Heart left ventricle (tissue), 16 donors: ENCODE measurements around the gene ADRA1B. TPM values are rescaled to one million over a fixed set of nuclear protein-coding genes. Genes with fewer than 3 reads are reported as not detected.

ENCODE experiments used
- ATAC-seq, 4 donors: fragments of 200-7000 bp; cut with Tn5 transposase; one replicate each; pipeline ENCODE4 v1.9.1; 2020 to 2022; ENCODE audit warnings: moderate library complexity in 4 of 4, mild to moderate bottlenecking in 3 of 4, moderate number of reproducible peaks in 1 of 4
- DNase-seq, 5 donors: peaks; one replicate each; pipeline ENCODE4 v3.0.0-alpha.2; 2020
- H3K27ac ChIP-seq, 12 donors: fragments of 200-600 bp; sonication (generic) in 4 of 12; one replicate each; pipeline versions ENCODE4 v1.5.0 to v1.8.0; 2016 to 2022; ENCODE audit warnings: mild to moderate bottlenecking in 2 of 12
- H3K27me3 ChIP-seq, 9 donors: fragments of 200-600 bp; sonication (generic) in 2 of 9; one replicate each; pipeline versions ENCODE4 v1.5.1 to v1.8.0; 2016 to 2022; ENCODE audit warnings: mild to moderate bottlenecking in 3 of 9
- H3K36me3 ChIP-seq, 9 donors: fragments of 200-600 bp; sonication (generic) in 2 of 9; one replicate each; pipeline versions ENCODE4 v1.5.0 to v1.8.0; 2018 to 2022; ENCODE audit warnings: mild to moderate bottlenecking in 2 of 9
- H3K4me1 ChIP-seq, 12 donors: fragments of 200-600 bp; sonication (generic) in 4 of 12; one replicate each; pipeline versions ENCODE4 v1.5.0 to v1.8.0; 2016 to 2022; ENCODE audit warnings: mild to moderate bottlenecking in 3 of 12
- H3K4me3 ChIP-seq, 12 donors: fragments of 200-600 bp; sonication (generic) in 4 of 12; one replicate each; pipeline versions ENCODE4 v1.5.0 to v1.8.0; 2017 to 2022; ENCODE audit warnings: mild to moderate bottlenecking in 9 of 12, moderate library complexity in 4 of 12
- H3K9me3 ChIP-seq, 12 donors: fragments of 200-600 bp; sonication (generic) in 4 of 12; one replicate each; pipeline versions ENCODE4 v1.5.0 to v1.8.0; 2016 to 2022; ENCODE audit warnings: mild to moderate bottlenecking in 1 of 12
- POLR2A ChIP-seq, 2 donors: fragments of 450-650 bp; IDR thresholded peaks; one replicate each; pipeline ENCODE4 v1.6.1; 2017; ENCODE audit warnings: antibody characterized with exemption in 2 of 2, mild to moderate bottlenecking in 2 of 2, moderate library complexity in 2 of 2
- WGBS, 4 donors: extraction: QIAGEN DNeasy Blood & Tissue Kit in 2 of 4; methylation state at CpG; one replicate each; pipeline versions ENCODE4 v1.1.5 to v1.1.7; 2013 to 2018; 5-methylcytosine and 5-hydroxymethylcytosine counted together
- intact Hi-C, 10 donors: fragments of 100-400 bp; cut with DNase I; formaldehyde crosslinking; loops; one replicate each; pipeline versions ENCODE4 v1.11.1 to v1.14.2; 2022
- long read RNA-seq, 3 donors: library from polyadenylated mRNA; unstranded; transcript quantifications; one replicate each; pipeline ENCODE4 v2.0.0, GENCODE V29; 2020 to 2021
- polyA plus RNA-seq, 2 donors: library from polyadenylated mRNA; stranded (reverse); fragments of 200-250 nt; gene quantifications; one replicate each; pipeline ENCODE4 v1.2.3, GENCODE V29; 2013
- total RNA-seq, 9 donors: library from RNA; depleted of rRNA in 2 of 9; stranded (reverse); fragments of >200 nt in 2 of 9; fragmentation: NEBNext Ultra II Directional in 3 of 9; extraction: Animal tissue kit (Norgen Biotek cat#: 25700) in 3 of 9; gene quantifications; one replicate each; pipeline versions ENCODE4 v1.1.0 to v1.2.4, GENCODE V29; 2016 to 2023
- TF ChIP-seq, protein P1 (sequence below), 12 donors: fragments of 200-600 bp; sonication (generic) in 4 of 12; IDR thresholded peaks; one replicate each; pipeline versions ENCODE4 v1.5.0 to v1.8.0; 2018 to 2022; ENCODE audit warnings: antibody characterized with exemption in 12 of 12, mild to moderate bottlenecking in 5 of 12
- donor health status: ischemic (EF 13 %, LVEDD 7.1; RV severe dilation, severe dysfunction).
- donor health status: healthy with polysubstance abuse.
- donor health status: DM: no; HTN: yes; CAD: no.
- donor health status: DM: no; HTN: no; CAD: no.
- donor health status: ischemic (EF 25% LVEDD 6.9; RV normal size, moderate dysfunction).
- donor health status: ischemic (EF 25% LVEDD 5.7; RV mildly dilated, moderate dysfunction).
- donor health status: healthy.
- donor health status: DM: yes; HTN: yes; CAD: no.
- donor health status: ischemic (EF 35%, LVEDD 5.7; RV mildly dilated, moderate dysfunction).
- donor health status: nonischemic (EF 11% LVEDD 7.7; RV severe dilation, severe dysfunction).
- donor health status: DM: yes; HTN: yes; CAD: no.
- donor health status: PGD.
- donor health status: ischemic (EF 29% LVEDD 5.4; RV normal size, mild dysfunction).
- donor health status: nonischemic (EF 23%, LVEDD 6.1; RV moderate dilation, normal function).

The ADRA1B gene
- 1 to 10 TPM; 1.1 to 5.4 (median 2.3) TPM for total RNA-seq
- 1 to 10 TPM in 1 of 2 donors, under 1 TPM in 1; 0.65 to 3.9 TPM for polyA plus RNA-seq
- long read RNA-seq, donor 1, partial matches to known transcripts = 0 of 4 reads
- long read RNA-seq, donor 1, other reads (novel, unspliced or antisense) = 4 of 4 reads
- long read RNA-seq, donor 2 = 0 reads
- long read RNA-seq, donor 3, partial matches to known transcripts = 0 of 3 reads
- long read RNA-seq, donor 3, other reads (novel, unspliced or antisense) = 2 of 3 reads

DNA sequence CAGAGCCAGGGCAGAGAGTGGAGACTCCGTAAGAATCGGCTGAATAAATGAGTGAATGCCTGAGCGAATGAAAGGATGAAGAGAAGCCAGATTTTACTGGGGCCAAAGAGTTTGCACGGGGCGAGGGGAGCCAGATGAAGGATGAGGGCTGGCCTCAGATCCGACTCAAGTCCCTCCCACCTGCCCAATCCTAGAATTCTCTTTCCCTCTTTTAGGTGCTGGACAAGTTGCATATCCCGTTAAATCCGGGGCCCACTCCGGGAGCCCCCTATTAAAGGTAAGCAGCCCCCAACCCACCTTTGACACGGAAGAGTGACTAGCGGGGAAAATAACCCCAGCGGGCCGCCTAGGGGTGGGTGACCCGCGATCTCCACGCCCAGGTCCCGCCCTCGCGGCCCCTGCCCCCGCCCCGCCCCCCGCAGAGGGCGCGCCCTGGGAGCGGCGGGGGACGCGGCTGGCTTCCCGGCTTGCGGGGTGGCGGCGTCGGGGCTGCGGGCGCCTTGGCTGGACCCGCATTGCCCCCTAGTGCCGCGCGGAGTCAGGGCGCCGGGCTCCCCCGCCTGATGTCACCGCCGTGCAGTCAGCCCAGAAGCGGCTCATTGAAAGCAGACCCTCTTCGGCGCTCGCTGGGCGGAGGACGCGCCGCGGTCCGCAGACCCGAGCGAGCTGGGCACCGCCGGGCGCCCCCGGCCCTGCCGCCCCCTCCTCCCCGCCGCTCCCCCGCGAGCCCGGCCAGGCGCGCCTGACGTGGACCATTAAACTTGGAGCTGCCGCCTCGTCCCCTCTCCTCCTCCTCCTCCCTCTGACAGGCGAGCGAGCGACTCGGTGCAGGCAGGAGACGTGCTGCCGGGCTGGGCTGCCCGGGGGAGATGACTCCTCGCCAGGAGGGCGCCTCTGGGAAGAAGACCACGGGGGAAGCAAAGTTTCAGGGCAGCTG, at the start of gene ADRA1B:
ADRA1B (plus strand) TSS at position 579 of the 937 bp plus-strand sequence. CDS start 424 bp downstream, outside the sequence.
- intact Hi-C loops = loop anchor here in 8 of 10 donors (2.0 to 10.0 kb wide), 14 partner anchors 141 to 631 kb away; partner anchors contain the start of gene IL12B (in 1 of the 8)
- TF ChIP-seq, protein P1, sequence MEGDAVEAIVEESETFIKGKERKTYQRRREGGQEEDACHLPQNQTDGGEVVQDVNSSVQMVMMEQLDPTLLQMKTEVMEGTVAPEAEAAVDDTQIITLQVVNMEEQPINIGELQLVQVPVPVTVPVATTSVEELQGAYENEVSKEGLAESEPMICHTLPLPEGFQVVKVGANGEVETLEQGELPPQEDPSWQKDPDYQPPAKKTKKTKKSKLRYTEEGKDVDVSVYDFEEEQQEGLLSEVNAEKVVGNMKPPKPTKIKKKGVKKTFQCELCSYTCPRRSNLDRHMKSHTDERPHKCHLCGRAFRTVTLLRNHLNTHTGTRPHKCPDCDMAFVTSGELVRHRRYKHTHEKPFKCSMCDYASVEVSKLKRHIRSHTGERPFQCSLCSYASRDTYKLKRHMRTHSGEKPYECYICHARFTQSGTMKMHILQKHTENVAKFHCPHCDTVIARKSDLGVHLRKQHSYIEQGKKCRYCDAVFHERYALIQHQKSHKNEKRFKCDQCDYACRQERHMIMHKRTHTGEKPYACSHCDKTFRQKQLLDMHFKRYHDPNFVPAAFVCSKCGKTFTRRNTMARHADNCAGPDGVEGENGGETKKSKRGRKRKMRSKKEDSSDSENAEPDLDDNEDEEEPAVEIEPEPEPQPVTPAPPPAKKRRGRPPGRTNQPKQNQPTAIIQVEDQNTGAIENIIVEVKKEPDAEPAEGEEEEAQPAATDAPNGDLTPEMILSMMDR (IDR thresholded peaks at IDR 0.05) = peak in 11 of 12 donors; percentile 43 to 74 (median 62)
- TF ChIP-seq POLR2A (IDR thresholded peaks at IDR 0.05) = no peak
- Histone ChIP-seq H3K4me1 (peaks cover 0 to 44% (median 3%) of the 10 kb centered on the region in 12 donors), H3K27me3 (peaks cover 0 to 37% (median 0%) of the 10 kb centered on the region in 9 donors), H3K4me3 (peak within 1 kb of the TSS; percentile 19 to 71 (median 55)), H3K27ac (peak within 1 kb of the TSS in 11 of 12 donors; percentile 20 to 82 (median 64)), H3K9me3 (no peaks in the 10 kb centered on the region), H3K36me3 (no peaks in the 10 kb centered on the region)
- ATAC-seq (peak; percentile 45 to 91 (median 88)), DNase-seq (peak; percentile 71 to 87 (median 73))
- WGBS, 4 donors = 1 to 5% (median 3%) methylated on average over 18 to 81 of the region's 81 CpGs

DNA sequence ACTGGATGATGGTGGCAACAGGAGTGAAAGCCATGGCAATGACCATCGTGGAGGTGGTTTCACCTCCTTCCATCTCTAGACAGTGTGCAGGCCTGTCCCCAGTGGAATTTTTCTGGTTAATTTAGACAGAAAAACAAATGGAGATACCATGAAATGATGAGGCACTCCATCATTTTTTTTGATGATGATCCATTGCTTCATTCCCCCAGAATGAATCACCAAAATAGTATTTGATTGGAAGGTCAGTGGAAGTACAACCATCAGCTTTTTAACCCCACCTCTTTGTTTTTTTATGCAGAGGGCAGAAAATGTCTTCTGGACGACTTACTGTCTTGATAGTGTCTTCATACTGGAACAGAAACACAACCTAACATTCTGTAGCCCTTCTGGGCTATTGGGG, 42.6 kb upstream of the ADRA1B start:
- TF ChIP-seq, protein P1 (IDR thresholded peaks at IDR 0.05) = no peak
- no peak for TF ChIP-seq POLR2A (IDR thresholded peaks at IDR 0.05)
- Histone ChIP-seq H3K27me3 (no peaks in the 10 kb centered on the region), H3K27ac (no peak overlapping the region), H3K4me3 (no peak overlapping the region), H3K36me3 (no peaks in the 10 kb centered on the region), H3K9me3 (no peaks in the 10 kb centered on the region), H3K4me1 (peaks cover 0 to 18% (median 8%) of the 10 kb centered on the region in 12 donors)
- intact Hi-C loops = no loop called here
- 73 to 83% (median 78%) methylated on average over 2 of the region's 2 CpGs for WGBS, 4 donors
- DNase-seq (no peak), ATAC-seq (no peak)

DNA sequence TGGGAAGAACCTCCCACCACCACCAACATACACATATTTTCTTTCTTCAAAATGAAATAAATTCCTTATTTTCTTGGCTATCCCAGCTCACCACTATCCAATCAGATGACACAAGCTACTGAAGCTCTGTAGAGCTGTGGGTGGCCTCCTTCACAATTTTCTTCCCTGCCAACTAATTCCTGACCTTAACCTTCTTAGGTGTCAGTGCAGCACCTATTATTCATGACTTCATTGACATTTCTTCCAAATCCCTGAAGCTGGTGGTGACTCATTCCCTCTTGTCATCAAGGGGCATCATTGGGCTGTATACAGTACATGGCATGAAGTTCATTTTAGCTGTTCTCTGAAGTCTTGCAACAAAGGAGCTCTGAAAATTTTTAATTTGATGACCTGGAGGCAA, 42.0 kb upstream of the ADRA1B start:
- peaks cover 0 to 24% (median 14%) of the 10 kb centered on the region in 12 donors for H3K4me1 ChIP-seq
- H3K9me3 ChIP-seq = no peaks in the 10 kb centered on the region
- no peak for ATAC-seq
- H3K4me3 ChIP-seq = no peak overlapping the region
- TF ChIP-seq POLR2A (IDR thresholded peaks at IDR 0.05) = no peak
- TF ChIP-seq, protein P1 (IDR thresholded peaks at IDR 0.05) = no peak
- no peaks in the 10 kb centered on the region for H3K27me3 ChIP-seq
- no peak overlapping the region for H3K27ac ChIP-seq
- DNase-seq = no peak
- H3K36me3 ChIP-seq = no peaks in the 10 kb centered on the region
- intact Hi-C loops = no loop called here

DNA sequence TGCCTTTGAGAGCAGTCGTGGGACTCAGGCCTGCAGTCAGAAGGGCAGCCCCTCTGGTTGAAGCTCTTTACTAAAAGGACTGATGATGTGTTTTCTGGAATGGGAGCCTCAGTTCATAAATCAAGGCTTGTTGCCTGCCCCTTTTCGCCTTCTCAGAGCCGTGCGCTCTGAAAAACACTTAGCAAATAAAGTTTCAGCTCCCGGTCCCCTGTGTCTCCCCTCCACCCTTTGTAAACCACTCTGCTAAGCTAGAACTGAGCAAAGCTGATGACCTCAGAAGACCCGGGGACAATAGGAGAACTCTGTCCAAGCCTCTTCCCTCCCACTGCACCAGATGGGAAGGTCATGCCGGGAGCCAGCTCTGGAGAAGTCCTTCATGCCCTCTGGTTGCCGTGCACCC, 39.3 kb upstream of the ADRA1B start:
- Histone ChIP-seq H3K9me3 (no peaks in the 10 kb centered on the region), H3K4me1 (peaks cover 0 to 28% (median 16%) of the 10 kb centered on the region in 12 donors), H3K27ac (peak overlapping the region in 6 of 12 donors; percentile 18 to 73 (median 66)), H3K36me3 (no peaks in the 10 kb centered on the region), H3K4me3 (no peak overlapping the region), H3K27me3 (no peaks in the 10 kb centered on the region)
- peak in 2 of 4 donors; percentile 22 to 36 for ATAC-seq
- 69 to 84% (median 77%) methylated on average over 8 of the region's 8 CpGs for WGBS, 4 donors
- peak in 1 of 5 donors; percentile 29 for DNase-seq
- intact Hi-C loops = no loop called here
- TF ChIP-seq, protein P1 (IDR thresholded peaks at IDR 0.05) = no peak
- TF ChIP-seq POLR2A (IDR thresholded peaks at IDR 0.05) = no peak
